Activated T-helper 17 cell treated with anti-CD3 and anti-CD28 coated beads, Interleukin-2, amount 50 U/mL, for 72 hours (primary cell): ENCODE measurements around the gene CALML3. TPM values are rescaled to one million over a fixed set of nuclear protein-coding genes. Genes with fewer than 3 reads are reported as not detected.

Experiments
- ATAC-seq: fragments of 150-1000 bp; cut with Tn5 transposase; replicated peaks from 2 replicates; pipeline ENCODE4 v1.10.0; 2021; ENCODE audit warnings: mild to moderate bottlenecking, moderate library complexity
- H3K27ac Mint-ChIP-seq: one replicate; pipeline ENCODE4 v1.8.0; 2022; ENCODE audit warnings: mixed read lengths
- H3K27me3 Mint-ChIP-seq: one replicate; pipeline ENCODE4 v1.8.0; 2022; ENCODE audit warnings: mixed read lengths
- H3K36me3 Mint-ChIP-seq: one replicate; pipeline ENCODE4 v1.8.0; 2022; ENCODE audit warnings: low read depth, mild to moderate bottlenecking, mixed read lengths
- H3K4me1 Mint-ChIP-seq: one replicate; pipeline ENCODE4 v1.8.0; 2022; ENCODE audit warnings: mixed read lengths
- H3K4me3 Mint-ChIP-seq: one replicate; pipeline ENCODE4 v1.8.0; 2022; ENCODE audit warnings: mild to moderate bottlenecking, mixed read lengths
- H3K9me3 Mint-ChIP-seq: one replicate; pipeline ENCODE4 v1.8.0; 2022; ENCODE audit warnings: mixed read lengths
- total RNA-seq, 2 donors: library from RNA; stranded (reverse); gene quantifications; one replicate each; pipeline ENCODE4 v1.2.3, GENCODE V29; 2022

The CALML3 gene
- total RNA-seq, 2 donors from 2014 or later = not detected

DNA sequence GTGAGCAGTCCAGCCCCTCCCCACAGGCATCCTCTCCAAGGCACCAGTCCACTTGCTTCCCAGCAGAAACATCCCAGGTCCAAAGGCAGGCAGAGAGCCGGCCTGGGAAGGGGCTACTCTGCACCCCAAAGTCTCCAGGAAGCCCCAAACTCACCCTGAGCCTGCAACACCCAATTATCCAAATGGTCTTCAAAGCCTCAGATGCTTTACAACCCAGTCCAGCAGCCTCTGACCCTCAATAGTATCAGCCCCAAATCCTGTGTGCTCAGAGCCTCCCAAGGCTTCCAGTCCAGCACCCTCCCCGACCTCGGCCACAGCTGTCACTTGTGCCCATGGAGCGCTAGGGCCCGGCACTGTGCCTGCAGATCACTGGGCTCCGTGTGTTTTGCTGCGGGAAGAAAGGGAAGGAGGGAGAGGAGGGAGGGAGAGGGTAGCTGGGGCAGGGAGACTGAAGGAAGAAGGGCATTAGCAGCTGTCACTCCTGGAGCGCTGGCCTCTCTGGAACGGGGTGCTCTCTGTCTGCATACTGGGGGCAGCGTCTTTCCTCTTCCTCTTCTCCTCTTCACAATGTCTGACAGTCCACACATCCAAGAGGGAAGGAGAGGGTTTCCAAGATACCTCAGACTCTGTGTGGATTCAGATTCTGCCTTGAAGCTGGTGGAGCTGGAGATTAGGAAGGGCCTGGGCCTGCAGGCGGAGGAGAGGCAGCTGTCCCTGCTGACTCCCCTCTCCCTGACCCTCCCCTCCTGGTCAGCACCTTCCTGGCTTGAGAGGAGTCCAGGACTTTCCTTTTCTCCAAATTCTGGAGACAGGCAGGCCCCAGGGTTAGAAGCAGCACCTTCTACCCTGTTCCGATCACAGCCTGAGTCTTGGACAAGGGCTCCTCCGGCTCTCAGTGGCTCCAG lies 38.6 kb upstream of the CALML3 start:
- H3K4me3 Mint-ChIP-seq = no peak overlapping the region
- no peak for ATAC-seq
- H3K36me3 Mint-ChIP-seq = no peaks in the 10 kb centered on the region
- no peaks in the 10 kb centered on the region for H3K9me3 Mint-ChIP-seq
- H3K27me3 Mint-ChIP-seq = no peaks in the 10 kb centered on the region
- H3K4me1 Mint-ChIP-seq = no peaks in the 10 kb centered on the region
- H3K27ac Mint-ChIP-seq = no peak overlapping the region

DNA sequence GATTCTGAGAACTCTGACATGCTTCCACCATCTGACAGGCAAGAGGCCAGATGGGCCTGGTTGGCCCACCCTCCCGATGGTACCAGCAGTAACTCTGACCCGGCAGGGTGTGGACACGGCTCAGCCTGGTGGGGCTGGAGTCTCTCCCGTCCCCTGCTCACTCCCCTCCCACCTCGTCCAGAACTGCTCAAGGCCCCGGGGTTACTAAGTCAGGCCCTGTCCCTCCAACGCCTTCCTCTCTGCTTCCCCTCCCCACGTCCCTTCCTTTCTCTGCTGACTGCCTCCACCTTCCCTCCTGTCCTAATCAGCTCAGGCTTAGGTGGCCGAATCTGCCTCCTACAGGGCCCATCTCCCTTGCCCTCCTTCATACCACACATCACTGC lies 37.9 kb upstream of the CALML3 start:
- Mint-ChIP-seq H3K27ac (no peak overlapping the region), H3K9me3 (no peaks in the 10 kb centered on the region), H3K4me3 (no peak overlapping the region), H3K36me3 (no peaks in the 10 kb centered on the region), H3K27me3 (no peaks in the 10 kb centered on the region), H3K4me1 (no peaks in the 10 kb centered on the region)
- no peak for ATAC-seq

DNA sequence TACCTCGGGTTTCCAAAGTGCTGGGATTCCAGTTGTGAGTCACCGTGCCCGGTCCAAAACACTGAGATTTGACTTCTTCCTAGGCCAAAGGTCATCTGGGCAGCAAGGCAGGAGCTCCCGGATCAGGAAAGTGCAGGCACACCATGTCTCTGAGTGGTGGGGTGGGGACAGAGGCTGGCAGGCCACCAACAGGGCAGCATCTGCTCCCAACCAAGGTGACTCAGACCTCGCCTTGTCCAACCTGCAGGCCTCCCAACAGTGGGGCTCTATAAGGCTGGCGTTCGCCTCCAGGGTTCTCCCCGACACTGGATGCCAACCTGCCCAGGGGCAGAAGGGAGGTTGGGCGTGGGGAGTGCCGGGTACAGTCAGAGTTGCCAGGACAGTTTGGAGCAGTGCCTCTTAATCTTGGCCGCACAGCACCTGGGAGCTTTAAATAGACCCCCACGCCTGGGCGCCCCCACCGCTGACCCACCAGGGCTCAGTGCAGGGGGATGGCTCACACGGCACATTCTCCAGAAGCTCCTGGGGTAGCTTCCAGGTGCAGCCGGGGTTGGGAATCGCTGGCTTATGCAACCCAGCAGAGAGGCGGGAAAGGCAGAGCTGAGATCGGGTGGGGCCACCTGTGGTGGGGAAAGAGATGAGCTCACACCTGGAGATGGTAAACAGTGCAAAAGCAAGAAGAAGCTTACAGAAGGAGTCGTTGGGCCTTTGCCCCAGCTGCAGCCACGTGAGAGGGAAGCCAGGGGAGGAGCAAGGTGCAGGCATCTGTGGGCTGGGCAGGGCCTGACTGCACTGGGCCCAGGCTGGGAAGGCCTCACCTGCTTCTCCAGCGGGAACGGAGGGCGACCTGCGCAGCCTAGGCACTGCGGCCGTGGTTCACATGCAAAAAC lies 36.2 kb upstream of the CALML3 start:
- no peaks in the 10 kb centered on the region for H3K4me1 Mint-ChIP-seq
- ATAC-seq = no peak
- no peak overlapping the region for H3K27ac Mint-ChIP-seq
- no peaks in the 10 kb centered on the region for H3K27me3 Mint-ChIP-seq
- no peaks in the 10 kb centered on the region for H3K36me3 Mint-ChIP-seq
- H3K4me3 Mint-ChIP-seq = no peak overlapping the region
- H3K9me3 Mint-ChIP-seq = no peaks in the 10 kb centered on the region

DNA sequence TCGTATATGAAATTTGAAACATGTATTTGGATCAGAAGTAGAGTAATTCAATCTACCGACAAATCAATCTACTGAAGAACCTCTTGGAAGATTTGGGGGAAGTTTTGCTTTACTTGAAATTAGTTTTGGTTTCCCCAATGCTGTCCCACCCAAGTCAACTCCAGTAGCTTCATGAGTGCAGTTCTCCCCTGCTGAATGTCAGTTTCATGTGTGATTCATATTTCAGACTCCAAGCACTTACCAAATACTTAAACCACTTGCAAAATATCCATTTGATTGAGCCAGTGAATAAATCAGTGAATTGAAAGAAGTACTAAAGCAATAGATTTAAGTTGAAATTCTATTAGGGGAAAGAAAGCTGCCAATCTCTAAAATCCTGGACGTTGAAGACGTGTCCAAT lies 34.7 kb upstream of the CALML3 start:
- no peaks in the 10 kb centered on the region for H3K36me3 Mint-ChIP-seq
- H3K4me3 Mint-ChIP-seq = no peak overlapping the region
- no peak overlapping the region for H3K27ac Mint-ChIP-seq
- H3K9me3 Mint-ChIP-seq = no peaks in the 10 kb centered on the region
- H3K27me3 Mint-ChIP-seq = no peaks in the 10 kb centered on the region
- H3K4me1 Mint-ChIP-seq = no peaks in the 10 kb centered on the region
- ATAC-seq = no peak

DNA sequence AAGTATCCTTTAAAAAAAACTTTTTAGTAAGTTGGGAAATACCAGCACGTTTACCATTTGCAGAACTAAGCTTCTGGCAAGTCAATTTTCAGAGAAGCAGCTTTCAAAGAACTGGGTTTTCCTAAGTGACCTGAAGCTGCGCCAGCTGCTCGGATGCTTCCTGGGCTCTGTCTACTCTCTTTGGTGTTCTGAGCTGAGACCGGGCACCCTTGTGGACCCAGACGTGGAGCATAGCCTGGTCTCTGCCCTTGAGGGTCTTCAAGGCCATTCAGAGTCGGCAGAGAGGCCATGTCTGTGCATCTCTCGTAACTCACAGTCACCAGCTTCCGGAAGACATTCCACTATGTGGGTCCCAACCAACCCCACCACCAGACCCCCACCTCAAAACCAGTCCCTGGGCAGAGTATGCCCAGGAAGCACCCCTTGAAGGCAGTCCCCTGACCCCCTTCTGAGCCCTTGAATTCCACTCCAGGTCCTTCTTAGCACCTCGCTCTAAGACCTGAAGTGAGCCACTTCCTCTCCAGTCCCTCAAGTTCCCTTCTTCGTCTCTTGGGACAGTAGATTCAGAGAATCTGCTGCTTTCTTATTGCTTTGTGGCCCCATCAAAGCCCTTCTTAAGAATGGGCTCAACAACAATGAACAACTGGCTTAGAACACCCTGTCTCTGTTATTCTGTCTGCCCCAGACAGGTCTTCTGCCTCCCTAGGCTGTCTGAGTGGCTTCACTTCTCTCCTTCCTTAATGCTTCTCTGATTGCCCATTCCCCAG lies 33.9 kb upstream of the CALML3 start:
- H3K4me3 Mint-ChIP-seq = no peak overlapping the region
- no peaks in the 10 kb centered on the region for H3K9me3 Mint-ChIP-seq
- H3K4me1 Mint-ChIP-seq = no peaks in the 10 kb centered on the region
- H3K27ac Mint-ChIP-seq = no peak overlapping the region
- H3K36me3 Mint-ChIP-seq = no peaks in the 10 kb centered on the region
- no peaks in the 10 kb centered on the region for H3K27me3 Mint-ChIP-seq
- ATAC-seq = no peak

DNA sequence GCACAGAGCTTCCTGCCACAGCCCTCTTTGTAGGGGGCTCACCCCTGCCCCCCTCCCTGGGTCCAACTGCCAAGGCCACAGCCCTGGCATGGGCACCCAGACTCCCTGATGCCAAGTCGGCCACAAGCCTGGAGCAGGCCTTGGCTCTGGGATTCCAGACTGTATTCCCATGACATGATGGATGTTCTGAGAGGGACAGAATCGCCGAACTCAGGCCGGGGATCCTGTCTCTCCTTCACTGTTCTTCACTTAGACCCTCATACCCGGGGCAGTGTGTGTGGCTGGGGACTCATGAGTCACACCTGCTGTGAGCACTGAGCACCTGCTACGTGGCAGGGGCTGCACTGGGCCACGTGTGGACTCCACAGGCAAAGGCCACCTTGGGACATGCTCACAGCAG lies 33.3 kb upstream of the CALML3 start:
- no peaks in the 10 kb centered on the region for H3K36me3 Mint-ChIP-seq
- H3K27ac Mint-ChIP-seq = no peak overlapping the region
- no peak for ATAC-seq
- H3K9me3 Mint-ChIP-seq = no peaks in the 10 kb centered on the region
- no peaks in the 10 kb centered on the region for H3K27me3 Mint-ChIP-seq
- no peak overlapping the region for H3K4me3 Mint-ChIP-seq
- H3K4me1 Mint-ChIP-seq = no peaks in the 10 kb centered on the region

DNA sequence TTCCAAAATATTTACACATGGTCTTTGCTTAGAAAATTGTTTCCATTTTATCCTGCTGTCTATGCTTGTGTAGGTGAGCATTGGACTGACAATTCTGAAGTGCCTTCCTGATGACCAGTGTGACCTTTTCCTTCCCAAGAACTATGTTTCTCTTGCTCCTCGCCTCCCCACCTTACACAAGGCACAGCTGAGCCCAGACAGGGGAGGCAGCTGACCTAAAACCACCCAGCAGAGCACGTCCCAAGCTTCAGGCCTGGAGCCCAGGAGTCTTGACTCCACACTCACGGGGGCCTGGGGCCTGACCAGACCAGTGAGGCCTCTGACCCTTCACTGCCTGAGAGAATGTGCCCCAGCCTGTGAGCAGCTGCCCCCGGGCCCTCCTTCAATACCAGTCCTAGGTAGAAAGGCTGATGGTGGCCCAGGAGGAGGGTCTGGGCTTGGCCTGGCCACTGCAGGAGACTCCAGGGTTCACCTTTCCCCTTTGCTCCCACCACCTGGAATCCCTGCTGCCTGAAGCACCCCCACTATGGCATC lies 32.4 kb upstream of the CALML3 start:
- H3K4me1 Mint-ChIP-seq = no peaks in the 10 kb centered on the region
- H3K27me3 Mint-ChIP-seq = no peaks in the 10 kb centered on the region
- H3K4me3 Mint-ChIP-seq = no peak overlapping the region
- ATAC-seq = no peak
- no peak overlapping the region for H3K27ac Mint-ChIP-seq
- no peaks in the 10 kb centered on the region for H3K9me3 Mint-ChIP-seq
- H3K36me3 Mint-ChIP-seq = no peaks in the 10 kb centered on the region

DNA sequence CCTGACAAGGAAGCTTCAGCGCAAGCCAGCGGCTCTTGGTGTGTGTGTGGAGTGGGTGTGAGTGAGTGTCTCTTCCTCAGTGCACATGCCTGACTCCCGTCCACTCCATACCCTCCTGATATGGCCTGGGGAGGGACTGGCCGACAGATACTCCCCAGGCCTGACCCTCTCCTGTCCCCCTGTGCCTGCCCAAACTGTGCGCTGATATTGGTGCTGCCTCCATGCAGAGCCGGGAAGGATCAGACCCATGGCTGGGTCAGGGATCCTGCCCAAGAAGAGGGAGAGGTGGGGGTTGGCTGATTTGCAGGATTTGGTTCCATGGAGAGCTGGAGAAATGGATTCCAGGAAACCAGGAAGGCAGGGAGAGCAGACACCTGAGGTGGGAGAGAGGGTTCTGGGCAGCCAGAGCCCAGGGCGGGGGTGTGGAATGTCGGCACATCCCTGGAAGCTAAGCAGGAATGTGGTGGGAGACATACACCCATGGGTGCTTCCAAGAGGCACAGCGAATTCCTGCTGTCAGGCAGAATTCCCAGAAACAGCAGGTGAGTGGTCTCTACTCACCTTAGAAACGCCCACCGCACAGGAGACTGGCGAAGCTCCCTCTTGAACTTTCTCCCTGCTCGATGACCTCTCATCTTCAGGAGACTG lies 31.7 kb upstream of the CALML3 start:
- H3K4me3 Mint-ChIP-seq = no peak overlapping the region
- no peak overlapping the region for H3K27ac Mint-ChIP-seq
- H3K36me3 Mint-ChIP-seq = no peaks in the 10 kb centered on the region
- no peak for ATAC-seq
- H3K9me3 Mint-ChIP-seq = no peaks in the 10 kb centered on the region
- no peaks in the 10 kb centered on the region for H3K4me1 Mint-ChIP-seq
- no peaks in the 10 kb centered on the region for H3K27me3 Mint-ChIP-seq

DNA sequence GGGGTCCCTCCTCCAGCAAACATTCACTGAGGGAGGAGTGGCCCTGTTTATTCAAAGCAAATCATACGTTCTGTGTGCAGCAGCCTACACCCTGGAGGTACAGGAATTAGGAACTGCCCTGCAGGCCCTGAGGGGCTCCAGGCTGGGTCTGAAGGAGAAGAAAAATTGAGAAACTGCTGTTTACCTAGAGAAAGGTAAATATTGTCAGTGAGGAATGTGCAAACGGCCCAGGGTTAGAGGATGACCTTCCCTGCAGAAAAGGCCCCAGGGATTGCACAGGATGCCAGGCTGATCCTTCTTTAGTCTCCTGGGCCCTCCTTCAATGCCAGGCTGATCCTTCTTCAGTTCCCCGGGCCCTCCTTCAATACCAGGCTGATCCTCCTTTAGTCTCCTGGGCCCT lies 31.1 kb upstream of the CALML3 start:
- Mint-ChIP-seq H3K27me3 (no peaks in the 10 kb centered on the region), H3K36me3 (no peaks in the 10 kb centered on the region), H3K4me3 (no peak overlapping the region), H3K4me1 (no peaks in the 10 kb centered on the region), H3K27ac (no peak overlapping the region), H3K9me3 (no peaks in the 10 kb centered on the region)
- ATAC-seq = no peak

DNA sequence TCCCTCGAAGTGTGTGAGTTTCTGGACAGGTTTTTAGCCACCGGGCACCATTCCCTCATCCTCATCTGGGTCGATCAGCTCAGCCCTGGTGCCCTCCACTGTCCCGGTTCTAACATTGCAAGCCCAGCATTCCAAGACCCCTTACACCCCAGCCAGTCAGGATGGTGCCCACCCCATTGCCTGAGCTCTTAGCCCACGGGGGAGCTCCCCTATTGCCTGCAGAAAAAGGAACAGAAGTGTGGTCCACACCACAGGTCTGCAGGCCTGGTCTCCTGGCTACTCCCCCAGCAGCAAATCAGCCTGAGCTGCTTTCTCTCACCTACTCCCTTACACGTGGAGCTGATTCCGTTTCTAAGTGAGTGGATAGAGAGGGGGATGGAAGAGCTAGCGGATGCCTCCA lies 30.1 kb upstream of the CALML3 start:
- Mint-ChIP-seq H3K27ac (no peak overlapping the region), H3K27me3 (no peaks in the 10 kb centered on the region), H3K9me3 (no peaks in the 10 kb centered on the region), H3K4me3 (no peak overlapping the region), H3K4me1 (no peaks in the 10 kb centered on the region), H3K36me3 (no peaks in the 10 kb centered on the region)
- ATAC-seq = no peak

DNA sequence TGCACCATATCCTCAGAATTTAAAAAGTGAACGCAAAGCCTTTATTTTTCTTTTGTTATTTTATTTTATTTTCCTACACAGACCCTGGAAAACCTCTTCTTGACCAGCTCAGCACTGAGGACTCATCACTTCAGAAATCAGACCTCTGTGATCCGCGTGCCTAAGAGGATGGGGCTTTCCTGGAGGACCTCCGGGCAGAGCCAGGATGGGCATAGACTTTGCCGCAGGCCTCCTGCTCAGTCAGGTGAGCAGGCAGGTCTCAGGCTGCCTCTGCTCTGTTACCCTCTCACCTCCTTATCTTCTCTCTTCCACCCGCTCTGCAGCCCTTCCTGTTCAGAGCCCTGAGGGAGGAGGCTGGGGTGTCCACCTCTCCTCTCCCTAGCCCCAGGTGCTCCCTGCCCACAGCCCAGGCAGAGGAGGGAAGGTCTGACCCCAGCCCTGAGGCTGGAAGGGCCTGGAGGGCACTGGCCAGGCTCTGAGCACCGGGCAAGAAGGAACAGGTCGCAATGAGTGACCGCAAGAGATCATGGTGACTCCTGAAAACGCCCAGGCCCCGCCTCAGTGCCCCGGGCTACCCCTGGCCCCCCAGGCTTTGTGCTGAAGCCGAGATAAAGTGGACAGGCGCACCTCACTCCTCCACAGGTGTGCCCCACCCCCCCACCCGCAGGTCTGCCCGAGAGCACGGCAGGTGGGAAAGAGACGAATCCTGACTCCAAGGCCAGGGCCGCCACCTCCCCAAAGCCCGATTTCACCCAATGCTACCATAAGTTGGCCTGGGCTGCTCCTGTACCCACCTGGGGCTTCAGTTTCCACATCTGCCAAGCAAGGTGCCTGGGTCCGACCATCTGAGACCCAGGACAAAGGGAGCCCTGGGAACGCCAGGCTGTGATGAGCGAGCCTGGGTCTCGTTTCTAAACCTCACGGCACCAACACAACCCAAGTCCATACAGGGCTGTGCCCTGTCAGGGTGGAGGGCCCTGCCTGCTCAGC lies 28.2 kb upstream of the CALML3 start:
- H3K4me1 Mint-ChIP-seq = no peaks in the 10 kb centered on the region
- ATAC-seq = no peak

DNA sequence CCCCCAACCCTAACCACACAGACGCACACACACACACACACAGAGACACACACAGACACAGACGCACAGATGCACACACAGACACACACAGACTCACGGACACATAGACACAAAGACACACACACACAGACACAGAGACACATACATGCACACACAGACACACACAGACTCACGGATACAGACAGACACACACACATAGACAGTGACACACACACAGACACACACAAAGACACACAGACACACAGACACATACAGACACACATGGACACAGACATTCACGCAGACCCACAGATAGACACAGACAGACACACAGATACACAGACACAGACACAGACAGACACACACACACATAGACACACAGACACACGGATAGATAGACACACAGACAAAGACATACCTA lies 27.5 kb upstream of the CALML3 start:
- H3K4me1 Mint-ChIP-seq = no peaks in the 10 kb centered on the region
- no peak overlapping the region for H3K4me3 Mint-ChIP-seq
- ATAC-seq = no peak
- no peak overlapping the region for H3K27ac Mint-ChIP-seq
- H3K36me3 Mint-ChIP-seq = no peaks in the 10 kb centered on the region
- H3K27me3 Mint-ChIP-seq = peaks cover 3% of the 10 kb centered on the region
- no peaks in the 10 kb centered on the region for H3K9me3 Mint-ChIP-seq

More for the DNA sequence above, 28.2 kb upstream of the CALML3 start:
- Mint-ChIP-seq H3K9me3 (no peaks in the 10 kb centered on the region), H3K27me3 (peaks cover 3% of the 10 kb centered on the region), H3K4me3 (no peak overlapping the region), H3K36me3 (no peaks in the 10 kb centered on the region), H3K27ac (no peak overlapping the region)
